Left lobe of liver (tissue), 2 donors: ENCODE results near the gene TMEM94. TPM values are rescaled to one million over a fixed set of nuclear protein-coding genes. Genes with fewer than 3 reads are reported as not detected.

ENCODE experiments used
- ATAC-seq: fragments of 200-7000 bp; cut with Tn5 transposase; one replicate; pipeline ENCODE4 v1.9.1; 2020; ENCODE audit warnings: mild to moderate bottlenecking, moderate library complexity
- DNase-seq: peaks from one replicate; pipeline ENCODE4 v3.0.0-alpha.2; 2020; ENCODE audit warnings: low spot score
- total RNA-seq: library from RNA; stranded (reverse); gene quantifications from one replicate; pipeline ENCODE4 v1.2.1, GENCODE V29; 2021
- donor health status: DM: no; HTN: no; CAD: no; lungs with moderate emphysema.
- donor health status: DM: no; HTN: yes; CAD: no.

Gene TMEM94
- total RNA-seq, 1 donor from 2014 or later, result 43.5 TPM

GRCh38 chr17:75492555-75493168 is 36.2 kb downstream of the TMEM94 start:
- ATAC-seq (no peak), DNase-seq (no peak)

- DNase-seq (no peak), ATAC-seq (no peak)
Observed at GRCh38 chr17:75493476-75494129, 37.2 kb downstream of the TMEM94 start.

GRCh38 chr17:75494326-75494877 is 38.0 kb downstream of the TMEM94 start:
- DNase-seq (no peak), ATAC-seq (no peak)

- DNase-seq, result no peak
- ATAC-seq, result no peak
Observed at GRCh38 chr17:75496005-75496404, 39.6 kb downstream of the TMEM94 start.

GRCh38 chr17:75498039-75498725 is 41.7 kb downstream of the TMEM94 start:
- ATAC-seq (peak; percentile 3), DNase-seq (no peak)

GRCh38 chr17:75498726-75499213 is 42.3 kb downstream of the TMEM94 start:
- DNase-seq (no peak), ATAC-seq (peak; percentile 36)

GRCh38 chr17:75499313-75500022 is 43.0 kb downstream of the TMEM94 start:
- DNase-seq (no peak), ATAC-seq (peak; percentile 2)

- ATAC-seq (no peak), DNase-seq (no peak)
Observed at GRCh38 chr17:75500419-75501216, 44.2 kb downstream of the TMEM94 start.

- ATAC-seq (no peak), DNase-seq (no peak)
Observed at GRCh38 chr17:75501378-75502071, 45.1 kb downstream of the TMEM94 start.

GRCh38 chr17:75502072-75502720 is 45.8 kb downstream of the TMEM94 start:
- no peak for DNase-seq
- no peak for ATAC-seq

- no peak for ATAC-seq
Observed at GRCh38 chr17:75502721-75503329, 46.4 kb downstream of the TMEM94 start.

GRCh38 chr17:75503337-75503950 is 47.0 kb downstream of the TMEM94 start:
- DNase-seq, result no peak
- ATAC-seq, result no peak

More at GRCh38 chr17:75502721-75503329, 46.4 kb downstream of the TMEM94 start:
- DNase-seq, result no peak

GRCh38 chr17:75503976-75504346 is 47.5 kb downstream of the TMEM94 start:
- ATAC-seq, result peak; percentile 0
- DNase-seq, result no peak

GRCh38 chr17:75504347-75505151 is 48.1 kb downstream of the TMEM94 start:
- DNase-seq (peak; percentile 89), ATAC-seq (peak; percentile 80)

GRCh38 chr17:75505152-75505409 is 48.6 kb downstream of the TMEM94 start:
- no peak for DNase-seq
- ATAC-seq, result no peak

GRCh38 chr17:75505640-75506039 is 49.2 kb downstream of the TMEM94 start:
- ATAC-seq (no peak), DNase-seq (no peak)

GRCh38 chr17:75506134-75506533 is 49.7 kb downstream of the TMEM94 start:
- no peak for ATAC-seq
- no peak for DNase-seq

GRCh38 chr17:75506888-75507287 is 50.5 kb downstream of the TMEM94 start:
- no peak for DNase-seq
- ATAC-seq, result no peak
